Retina (tissue), 1 donor: ENCODE measurements around the gene ISOC1.

Experiments
- DNase-seq: peaks from one replicate; pipeline ENCODE4 v3.0.0-alpha.2; 2016

The ISOC1 gene

GRCh38 chr5:129141078-129141477, 46.5 kb downstream of the ISOC1 start:
- DNase-seq, result no peak

- DNase-seq, result no peak
Observed at GRCh38 chr5:129141696-129142095, 47.1 kb downstream of the ISOC1 start.

GRCh38 chr5:129155876-129156275, 61.3 kb downstream of the ISOC1 start:
- no peak for DNase-seq

- no peak for DNase-seq
Observed at GRCh38 chr5:129161830-129162229, 67.3 kb downstream of the ISOC1 start.
